ENCODE results near the gene ATRNL1.
"Not testable (repeated sequence)": the region's sequence is repeated elsewhere in the genome, so short reads cannot be mapped to it uniquely, and the experiment has no call there.

The ATRNL1 gene

DNA sequence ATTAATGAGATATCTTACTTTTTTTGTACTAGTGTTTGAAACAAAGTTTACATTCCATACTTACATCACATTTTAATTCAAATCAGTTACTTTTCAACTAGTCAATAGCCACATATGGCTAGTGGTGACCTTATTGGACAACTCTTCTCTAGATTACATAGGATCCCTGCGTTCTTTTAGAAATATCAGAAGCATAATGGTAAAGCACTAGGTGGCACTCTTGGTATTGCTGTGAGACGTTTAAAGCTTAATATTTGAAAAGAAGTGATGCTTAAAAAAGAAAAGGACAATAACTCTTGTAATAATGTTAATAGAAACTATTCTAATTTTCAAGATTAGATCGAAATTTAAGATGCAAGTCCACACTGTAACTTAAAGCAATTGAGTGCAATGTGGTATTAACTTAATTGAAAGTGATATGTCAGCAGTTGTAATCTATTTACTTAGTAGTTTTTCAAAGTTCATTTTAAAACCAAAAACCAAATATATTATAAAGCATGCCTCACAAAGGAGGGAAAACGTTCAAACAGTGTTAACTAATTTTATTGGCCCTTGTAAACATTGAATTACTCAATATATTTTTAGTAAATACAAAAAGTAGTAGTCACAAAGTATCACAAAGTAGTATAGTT, 339.1 kb downstream of the ATRNL1 start:
- no peak for DNase-seq

DNA sequence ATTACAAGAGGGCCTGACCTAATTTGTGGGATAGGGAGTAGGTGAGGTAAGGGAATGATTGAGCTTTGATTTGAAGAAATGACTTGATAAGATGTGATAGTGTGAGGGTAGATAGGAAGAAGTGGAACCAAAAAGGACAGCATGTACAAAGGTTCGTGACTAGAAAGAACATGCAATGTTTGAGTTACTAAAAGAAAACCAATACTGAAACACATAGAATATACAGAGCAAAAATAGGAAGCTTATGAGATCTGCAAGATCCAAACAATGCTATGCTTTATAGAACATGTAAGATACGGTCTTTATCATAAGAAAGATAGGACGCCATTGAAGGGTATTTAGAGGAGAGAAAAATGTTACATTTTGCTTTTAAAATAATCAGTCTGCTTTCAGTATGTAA, 343.8 kb downstream of the ATRNL1 start:
- DNase-seq = no peak

DNA sequence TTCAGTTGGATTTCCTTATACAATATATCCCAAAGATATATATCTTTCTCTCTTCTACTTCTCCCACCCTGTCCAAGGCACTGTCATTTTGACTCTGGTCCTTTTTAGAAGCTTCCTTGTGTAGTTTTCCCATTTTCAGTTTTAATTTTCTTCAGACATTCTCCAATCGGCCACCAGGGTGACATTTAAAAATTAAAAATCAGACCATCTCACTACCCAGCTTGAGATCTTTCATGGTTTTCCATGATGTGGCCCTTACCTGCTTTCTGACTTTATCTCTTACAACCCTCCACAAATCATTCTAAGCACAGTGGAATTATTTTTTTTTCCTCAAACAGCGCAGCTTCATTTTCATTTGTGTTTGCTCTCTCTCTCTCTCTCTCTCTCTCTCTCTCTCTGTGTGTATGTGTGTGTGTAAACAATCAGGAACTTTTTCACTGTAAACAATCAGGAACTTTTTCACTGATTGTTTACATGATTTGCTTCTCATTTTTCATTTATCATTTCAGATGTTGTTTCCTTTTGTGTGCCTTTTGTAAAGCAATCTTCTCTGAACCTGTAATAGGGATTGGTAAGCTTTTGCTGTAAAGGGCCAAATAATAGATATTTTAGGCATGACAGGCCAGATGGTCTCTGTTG, 348.9 kb downstream of the ATRNL1 start:
- DNase-seq = no peak

DNA sequence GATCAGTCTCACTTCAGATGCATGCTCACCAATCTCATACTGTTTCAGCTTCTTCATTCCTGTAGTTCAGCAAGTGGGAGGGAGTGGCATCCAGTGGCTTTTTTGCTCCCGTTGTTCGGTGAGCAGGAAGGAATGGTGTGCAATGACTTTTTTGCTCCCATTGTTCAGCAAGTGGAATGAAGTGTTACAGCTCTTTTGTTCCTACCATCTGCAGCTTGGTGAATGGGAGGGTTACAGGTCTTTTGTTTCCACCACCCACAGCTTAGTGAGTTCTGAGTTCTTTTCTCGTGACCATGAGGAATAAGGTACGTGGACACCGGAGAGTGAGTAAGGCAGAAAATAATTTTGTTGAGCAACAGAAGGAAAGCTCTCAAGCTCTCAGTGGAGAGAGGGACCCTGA, 363.6 kb downstream of the ATRNL1 start:
- DNase-seq = no peak

DNA sequence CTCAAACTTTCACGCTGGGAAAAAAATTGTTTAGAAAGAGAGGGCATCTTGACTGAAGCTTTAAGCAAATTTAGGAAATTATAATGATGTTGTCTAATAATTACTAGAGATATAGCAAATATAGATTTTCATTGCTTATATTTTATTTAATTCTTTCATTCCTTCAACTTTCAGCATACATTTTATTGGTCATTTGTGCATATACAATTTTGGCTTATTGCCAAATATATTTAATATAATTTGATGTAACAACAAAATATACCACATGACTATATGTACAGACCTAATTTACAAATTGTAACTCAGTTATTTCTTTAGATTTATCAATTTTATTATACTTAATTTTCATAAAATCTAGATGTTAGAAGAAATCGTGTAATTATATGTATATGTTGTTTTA, 390.1 kb downstream of the ATRNL1 start:
- DNase-seq = no peak

DNA sequence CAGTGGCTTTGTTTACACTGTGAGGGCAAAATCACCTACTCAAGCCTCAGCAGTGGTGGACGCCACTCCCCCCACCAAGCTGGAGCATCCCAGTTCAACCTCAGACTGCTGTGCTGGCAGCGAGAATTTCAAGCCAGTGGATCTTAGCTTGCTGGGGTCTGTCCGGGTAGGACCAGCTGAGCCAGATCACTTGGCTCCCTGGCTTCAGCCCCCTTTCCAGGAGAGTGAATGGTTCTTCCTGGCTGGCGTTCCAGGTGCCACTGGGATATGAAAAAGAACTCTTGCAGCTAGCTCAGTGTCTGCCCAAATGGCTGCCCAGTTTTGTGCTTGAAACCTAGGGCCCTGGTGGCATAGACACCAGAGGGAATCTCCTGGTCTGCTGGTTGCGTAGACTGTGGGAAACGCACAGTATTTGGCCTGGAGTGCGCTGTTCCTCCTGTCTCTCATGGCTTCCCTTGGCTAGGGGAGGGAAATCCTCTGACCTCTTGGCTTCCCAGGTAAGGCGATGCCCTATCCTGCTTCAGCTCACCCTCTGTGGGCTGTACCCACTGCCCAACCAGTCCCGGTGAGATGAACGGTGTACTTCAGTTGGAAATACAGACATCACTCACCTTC, 398.5 kb downstream of the ATRNL1 start:
- DNase-seq = no peak

DNA sequence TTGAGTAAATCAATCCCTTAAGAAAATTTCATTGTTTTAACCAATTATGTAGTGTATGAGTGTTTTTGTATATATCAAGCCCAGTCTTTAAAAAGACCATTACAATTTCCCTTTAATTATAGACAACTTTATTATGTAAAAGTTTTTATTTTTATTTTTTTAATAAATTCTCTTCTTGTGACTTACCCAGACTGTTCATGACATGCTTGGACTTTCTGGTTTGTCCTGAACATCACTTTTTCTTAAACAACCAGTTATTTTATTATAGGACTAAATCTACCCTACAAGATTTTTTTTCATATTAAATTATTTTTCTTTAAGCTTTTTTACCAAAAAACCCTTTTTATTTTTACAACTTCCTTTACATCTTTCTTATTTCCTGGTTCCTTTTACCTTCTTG, 410.4 kb downstream of the ATRNL1 start:
- no peak for DNase-seq

DNA sequence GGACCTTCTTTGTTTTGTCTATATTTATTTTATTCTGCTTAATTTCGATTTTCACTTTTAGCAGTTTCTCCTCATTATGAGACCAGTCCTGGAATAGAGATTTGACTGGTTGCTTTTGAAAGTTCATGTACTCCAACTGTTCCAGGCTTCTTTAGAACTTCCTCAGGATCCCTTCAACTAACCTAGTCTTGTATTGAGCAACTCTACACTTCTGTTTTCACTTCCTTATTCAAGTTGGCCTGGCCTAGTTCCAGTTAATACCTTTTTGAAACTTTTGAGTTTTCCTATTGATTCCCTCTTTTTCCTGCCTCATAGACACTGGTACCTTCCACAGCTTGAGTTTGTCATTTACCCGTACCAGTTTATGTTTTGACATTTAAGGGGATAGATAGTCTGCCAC, 421.7 kb downstream of the ATRNL1 start:
- DNase-seq = no peak

DNA sequence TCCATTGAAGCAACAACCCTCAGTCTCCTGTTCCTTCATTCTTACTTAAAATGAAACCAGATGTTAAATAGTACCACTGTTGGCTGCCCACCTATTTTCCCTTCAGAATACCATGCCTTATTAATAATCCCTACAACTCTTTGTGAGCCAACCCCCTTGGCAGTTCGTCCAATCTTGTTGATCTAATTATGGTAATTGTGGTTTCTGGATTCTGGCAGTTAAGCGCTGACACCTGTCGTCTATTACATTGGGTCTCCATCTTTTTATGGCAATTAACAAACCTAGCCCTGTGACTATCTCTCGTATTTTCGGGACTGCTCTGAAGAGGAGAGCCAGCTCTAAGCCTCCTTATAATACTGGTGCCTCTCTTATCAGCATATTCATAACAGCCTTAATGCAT, 432.0 kb downstream of the ATRNL1 start:
- no peak for DNase-seq

DNA sequence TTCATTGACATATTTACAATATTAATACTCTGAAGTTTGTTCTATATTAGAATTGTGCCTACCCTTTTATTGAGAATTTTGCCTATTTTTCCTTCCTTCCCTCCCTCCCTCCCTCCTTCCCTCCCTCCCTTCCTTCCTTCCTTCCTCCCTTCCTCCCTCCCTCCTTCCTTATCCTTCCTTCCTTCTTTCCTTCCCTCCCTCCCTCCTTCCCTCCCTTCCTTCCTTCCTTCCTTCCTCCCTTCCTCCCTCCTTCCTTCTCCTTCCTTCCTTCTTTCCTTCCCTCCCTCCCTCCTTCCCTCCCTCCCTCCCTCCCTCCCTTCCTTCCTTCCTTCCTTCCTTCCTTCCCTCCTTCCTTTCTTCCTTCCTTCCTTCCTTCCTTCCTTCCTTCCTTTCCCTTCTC, 434.5 kb downstream of the ATRNL1 start:
- DNase-seq = not testable (repeated sequence)

DNA sequence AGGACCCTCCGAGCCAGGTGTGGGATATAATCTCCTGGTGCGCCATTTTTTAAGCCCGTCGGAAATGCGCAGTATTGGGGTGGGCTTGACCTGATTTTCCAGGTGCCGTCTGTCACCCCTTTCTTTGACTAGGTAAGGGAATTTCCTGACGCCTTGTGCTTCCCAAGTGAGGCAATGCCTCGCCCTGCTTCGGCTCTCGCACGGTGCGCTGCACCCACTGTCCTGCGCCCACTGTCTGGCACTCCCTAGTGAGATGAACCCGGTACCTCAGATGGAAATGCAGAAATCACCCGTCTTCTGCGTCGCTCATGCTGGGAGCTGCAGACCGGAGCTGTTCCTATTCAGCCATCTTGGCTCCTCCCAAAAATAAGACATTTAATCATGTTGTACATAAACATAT, 443.2 kb downstream of the ATRNL1 start:
- not testable (repeated sequence) for DNase-seq

DNA sequence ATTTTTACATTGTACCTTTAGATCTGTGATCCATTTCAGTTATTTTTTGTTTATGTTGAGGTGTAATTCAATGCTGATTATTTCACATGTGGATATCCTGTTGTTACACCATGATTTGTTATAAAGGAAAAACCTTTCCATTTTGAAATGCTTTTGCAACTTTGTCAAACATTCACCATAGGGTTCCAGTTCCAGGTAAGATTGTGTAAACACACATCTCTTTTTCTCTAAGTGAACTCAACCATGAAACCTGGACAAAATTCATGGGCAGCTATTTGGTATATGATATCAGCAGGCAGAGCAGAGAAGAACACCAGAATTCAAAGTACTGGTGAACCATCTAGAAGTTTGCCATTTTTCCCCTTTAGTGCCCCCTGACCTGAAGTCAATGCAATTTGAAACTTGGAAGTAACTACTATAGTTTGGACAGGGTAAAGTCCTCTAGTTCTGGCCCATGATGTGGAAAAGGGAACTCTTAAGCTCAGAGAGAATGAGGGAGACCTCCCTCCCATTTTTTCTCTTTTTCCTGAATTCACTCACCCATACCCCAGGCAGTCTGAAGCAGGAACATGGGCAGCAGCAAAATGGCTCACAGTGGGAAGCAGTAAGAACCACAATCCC, 446.1 kb downstream of the ATRNL1 start:
- no peak for DNase-seq

DNA sequence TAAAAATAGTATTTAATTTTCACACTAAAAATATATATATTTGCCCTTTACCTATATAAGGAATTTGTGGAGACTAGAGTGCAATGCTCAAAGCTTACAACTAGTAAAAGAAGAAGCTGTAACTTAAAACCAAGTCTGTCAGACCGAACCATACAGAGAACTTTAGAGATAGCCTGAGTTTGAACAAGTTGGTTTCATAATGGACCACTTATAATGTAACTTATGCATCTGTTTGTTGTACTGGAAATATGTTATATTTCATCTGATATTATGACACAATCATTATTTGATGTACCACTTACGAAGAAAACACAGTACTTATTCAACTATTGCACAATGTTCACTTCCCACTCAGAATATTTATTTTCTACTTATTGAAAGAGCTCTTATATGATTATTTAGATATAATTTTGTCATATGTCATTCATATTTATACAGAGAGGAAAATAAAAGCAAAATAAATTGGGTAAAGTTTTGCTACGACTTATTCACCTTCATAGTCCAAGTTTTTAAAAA, 462.8 kb downstream of the ATRNL1 start:
- DNase-seq = no peak

DNA sequence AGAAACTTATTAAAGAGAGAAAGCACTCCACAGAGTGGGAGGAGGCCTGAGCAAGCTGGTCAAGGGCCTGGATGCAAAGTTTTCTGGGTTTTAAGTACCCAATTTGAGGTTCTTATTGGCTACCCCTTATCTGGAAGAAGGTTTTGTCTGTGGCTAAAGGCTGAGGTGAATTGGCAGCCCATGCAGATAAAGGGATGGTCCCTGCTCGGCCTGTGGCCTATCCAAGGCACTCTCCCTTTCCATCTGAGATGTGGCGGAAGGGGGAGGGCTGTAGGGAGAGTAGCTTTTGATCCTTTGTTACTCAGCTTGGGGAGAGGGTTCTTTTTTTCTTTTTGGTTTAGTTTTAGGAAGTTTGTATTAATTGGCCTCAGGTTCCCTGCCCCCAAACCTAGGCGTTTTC, 465.1 kb downstream of the ATRNL1 start:
- no peak for DNase-seq

DNA sequence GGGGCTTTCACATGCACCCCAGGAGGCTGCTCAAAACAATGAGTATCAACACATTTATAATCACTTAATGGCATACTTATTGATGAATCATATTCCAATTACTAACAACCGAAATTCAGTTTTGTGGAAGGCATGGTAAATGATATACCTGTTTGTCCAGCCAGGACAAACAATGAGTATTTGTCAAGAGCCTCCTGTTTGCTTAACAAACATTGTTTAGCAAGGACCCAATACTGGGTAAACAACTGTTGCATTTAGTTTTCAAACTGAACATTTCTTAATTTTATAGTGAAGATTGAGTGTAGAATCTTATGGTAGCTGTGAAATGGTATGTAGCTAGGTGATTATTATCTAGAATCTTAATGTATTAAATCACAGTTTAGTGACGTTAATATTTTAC, 473.7 kb downstream of the ATRNL1 start:
- DNase-seq = no peak

DNA sequence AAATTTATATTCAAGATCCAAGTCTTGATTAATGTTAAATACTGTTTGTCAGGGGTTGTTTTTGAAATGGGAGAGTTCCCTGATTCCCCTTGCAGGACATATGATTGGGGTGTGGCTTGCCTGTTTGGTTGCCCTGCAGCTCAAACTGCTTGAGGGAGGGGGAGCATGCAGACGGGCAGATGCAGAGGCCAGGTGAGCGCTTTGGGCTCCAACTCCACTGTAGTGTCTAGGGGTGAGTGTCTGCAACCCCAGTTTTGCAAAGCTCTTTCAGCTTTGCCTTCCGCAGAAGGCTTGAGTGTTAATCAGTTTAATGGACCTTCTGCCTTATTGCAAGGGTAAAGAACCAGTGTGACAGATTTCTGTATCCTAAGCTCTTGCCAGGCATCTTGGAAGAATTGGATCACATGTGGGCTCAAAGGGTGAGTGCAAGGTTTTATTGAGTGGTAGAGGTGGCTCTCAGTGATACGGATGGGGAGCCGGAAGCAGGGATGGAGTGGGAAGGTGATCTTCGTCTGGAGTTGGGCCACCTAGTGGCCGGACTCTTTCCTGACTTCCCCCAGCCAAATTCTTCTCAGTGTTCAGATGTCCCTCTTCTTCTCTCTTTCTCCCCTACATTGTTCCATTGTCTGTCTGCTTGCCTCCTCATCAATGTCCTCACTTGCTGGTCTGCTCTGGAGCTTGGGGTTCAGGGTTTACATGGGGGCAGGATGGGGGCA, 479.7 kb downstream of the ATRNL1 start:
- DNase-seq = no peak

DNA sequence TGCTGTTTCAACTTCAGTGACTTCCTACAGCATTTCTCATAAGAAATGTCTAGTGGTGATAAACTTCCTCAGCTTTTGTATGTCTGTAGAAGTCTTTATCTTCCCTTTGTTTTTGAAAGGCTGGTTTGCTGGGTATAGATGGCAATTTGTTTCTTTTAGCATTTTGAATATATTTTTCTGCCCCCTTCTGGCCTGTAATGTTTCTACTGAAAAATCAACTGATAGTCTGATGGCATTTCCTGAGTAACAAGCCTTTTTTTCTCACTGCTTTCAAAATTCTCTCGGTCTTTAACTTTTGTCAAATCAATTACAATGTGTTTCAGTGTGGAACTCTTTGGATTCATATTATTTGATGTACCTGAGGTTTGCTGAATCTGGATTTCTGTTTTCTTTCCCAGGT, 487.1 kb downstream of the ATRNL1 start:
- no peak for DNase-seq

DNA sequence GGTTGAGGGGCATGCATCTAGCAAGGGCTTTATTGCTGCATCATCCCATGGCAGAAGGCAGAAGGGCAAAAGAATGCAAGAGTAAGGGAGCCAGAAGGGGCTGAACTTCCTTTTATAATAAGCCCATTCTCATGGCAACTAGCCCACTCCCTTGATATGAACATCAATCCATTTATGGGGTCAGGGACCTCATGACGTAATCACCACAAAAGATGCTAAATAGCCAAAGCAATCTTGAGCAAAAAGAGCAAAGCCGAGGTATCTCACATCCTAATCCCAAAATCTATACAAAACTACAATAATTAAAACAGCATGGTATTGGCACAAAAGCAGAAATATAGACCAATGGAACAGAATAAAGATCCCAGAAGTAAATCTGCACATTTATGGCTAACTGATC, 499.9 kb downstream of the ATRNL1 start:
- no peak for DNase-seq

DNA sequence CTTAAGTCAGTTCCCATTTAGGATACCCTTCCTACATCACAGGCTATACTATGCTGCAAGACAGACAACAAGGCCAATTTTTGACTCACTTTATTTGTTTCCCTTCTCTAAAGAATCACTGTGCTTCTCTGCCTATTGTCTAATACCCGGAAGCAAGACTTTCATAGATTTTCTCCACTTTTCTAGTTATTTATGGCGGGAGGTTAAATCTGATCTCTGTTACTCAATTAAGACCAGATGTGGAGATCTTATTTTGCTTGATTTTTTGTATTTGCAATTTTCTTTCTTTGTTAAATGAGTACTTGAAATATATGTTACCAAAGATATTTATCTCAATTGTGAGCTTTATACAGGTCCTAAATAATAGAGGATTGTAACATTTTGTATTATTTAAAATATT, 511.5 kb downstream of the ATRNL1 start:
- DNase-seq = no peak

DNA sequence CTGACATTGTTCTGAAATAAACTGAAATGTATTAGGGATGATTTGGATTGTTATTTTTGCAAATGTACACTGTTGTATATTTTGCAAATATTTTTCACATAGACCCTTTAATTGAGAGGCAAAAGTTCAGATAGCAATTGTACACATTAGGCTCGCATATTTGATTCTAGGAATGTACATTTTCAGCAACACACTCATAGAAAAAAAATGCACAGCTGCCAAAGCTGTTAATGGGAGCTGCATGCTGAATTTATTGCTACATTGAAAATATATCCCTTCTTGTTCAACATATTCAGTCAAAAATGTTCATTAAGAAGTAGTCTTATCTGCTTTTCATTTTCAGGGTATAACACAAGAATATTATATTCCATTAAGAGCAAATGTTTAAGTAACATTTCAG, 512.9 kb downstream of the ATRNL1 start:
- DNase-seq = no peak

DNA sequence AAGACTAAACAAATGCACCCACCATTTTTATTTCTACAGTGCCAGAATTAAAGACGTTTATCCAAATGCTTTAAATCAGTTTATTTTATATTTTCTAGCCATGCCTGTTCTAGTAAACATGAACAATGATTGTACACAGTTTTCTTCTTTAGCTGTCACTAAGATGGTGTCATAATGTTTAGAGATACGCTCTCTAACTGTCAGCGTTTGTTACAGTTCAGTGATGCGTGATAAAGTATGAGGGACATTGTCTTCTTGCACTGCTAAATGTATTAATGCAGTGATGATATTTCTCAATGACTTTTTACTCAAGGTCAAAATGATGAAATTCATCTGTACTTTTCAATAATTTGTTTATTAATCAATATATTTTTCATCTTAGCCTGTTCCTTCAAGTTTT, 513.6 kb downstream of the ATRNL1 start:
- no peak for DNase-seq

DNA sequence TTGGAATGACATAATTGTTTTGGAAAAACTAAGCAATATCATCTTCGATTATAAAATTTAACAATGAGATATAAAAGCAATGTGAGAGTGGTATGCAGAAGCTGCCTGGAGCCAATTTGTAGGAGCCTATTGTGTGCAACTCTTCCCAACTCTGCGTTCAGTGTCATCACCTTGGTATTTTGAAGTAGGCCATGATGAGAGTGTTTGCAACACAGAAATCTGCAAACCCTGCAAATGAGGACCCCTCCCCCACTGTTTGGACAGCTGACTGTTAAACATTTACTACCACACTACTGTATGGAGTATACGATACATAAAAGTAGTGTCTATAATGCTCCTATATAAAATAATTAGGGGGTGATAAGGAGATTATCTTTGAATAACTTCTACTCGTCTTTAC, 531.3 kb downstream of the ATRNL1 start:
- DNase-seq = no peak

DNA sequence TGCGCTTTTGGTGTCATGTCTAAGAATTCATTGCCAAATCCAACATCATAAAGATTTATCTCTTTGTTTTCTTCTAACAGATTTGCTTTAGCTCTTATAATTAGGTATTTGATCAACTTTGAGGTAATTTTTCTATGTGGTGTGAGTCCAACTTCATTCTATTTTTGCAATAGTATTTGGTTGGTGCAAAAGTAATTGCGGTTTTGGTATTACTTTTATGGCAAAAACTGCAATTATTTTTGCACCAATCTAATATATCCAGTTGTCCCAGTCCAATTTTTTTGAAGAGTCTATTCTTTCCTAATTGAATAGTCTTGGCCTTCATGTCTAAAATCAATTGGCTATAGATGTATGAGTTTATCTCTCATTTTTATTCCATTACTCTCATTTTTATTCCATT, 535.5 kb downstream of the ATRNL1 start:
- no peak for DNase-seq

All from CD4-positive, alpha-beta T cell treated with Interleukin-1 beta for 1 hour (primary cell).